Left lung (tissue), 10 donors: Measurements from ENCODE around the gene ZNF780B. TPM values are rescaled to one million over a fixed set of nuclear protein-coding genes. Genes with fewer than 3 reads are reported as not detected.

Experiments
- ATAC-seq: fragments of 200-7000 bp; cut with Tn5 transposase; one replicate; pipeline ENCODE4 v1.9.1; 2020; ENCODE audit warnings: moderate library complexity
- DNase-seq, 4 donors: peaks; one replicate each; pipeline ENCODE4 v3.0.0-alpha.2; 2013 to 2020
- H3K27ac ChIP-seq, 2 donors: fragments of 200-600 bp; sonication (generic) in 1 of 2; one replicate each; pipeline versions ENCODE4 v1.5.0 to v1.8.0; 2020 to 2021
- H3K27me3 ChIP-seq, 2 donors: fragments of 200-600 bp; sonication (generic) in 1 of 2; one replicate each; pipeline versions ENCODE4 v1.5.0 to v1.8.0; 2020 to 2021
- H3K36me3 ChIP-seq, 2 donors: fragments of 200-600 bp; sonication (generic) in 1 of 2; one replicate each; pipeline versions ENCODE4 v1.5.0 to v1.8.0; 2020 to 2021
- H3K4me1 ChIP-seq, 2 donors: fragments of 200-600 bp; one replicate each; pipeline ENCODE4 v1.8.0; 2021
- H3K4me3 ChIP-seq, 2 donors: fragments of 200-600 bp; sonication (generic) in 1 of 2; one replicate each; pipeline versions ENCODE4 v1.5.0 to v1.8.0; 2020 to 2021; ENCODE audit warnings: mild to moderate bottlenecking in 1 of 2
- H3K9me3 ChIP-seq, 2 donors: fragments of 200-600 bp; sonication (generic) in 1 of 2; one replicate each; pipeline versions ENCODE4 v1.5.0 to v1.8.0; 2020 to 2021
- intact Hi-C, 2 donors: fragments of 100-400 bp; cut with DNase I; formaldehyde crosslinking; loops; one replicate each; pipeline versions ENCODE4 v1.11.2 to v1.14.2; 2022
- polyA plus RNA-seq, 6 donors: library from polyadenylated mRNA; unstranded; fragments of 120-200 nt; gene quantifications; one replicate each; pipeline ENCODE4 v1.2.1, GENCODE V29; 2013; ENCODE audit not compliant: insufficient read length in 6 of 6
- total RNA-seq, 2 donors: library from RNA; stranded (reverse); fragmentation: NEBNext Ultra II Directional; extraction: Animal tissue kit (Norgen Biotek cat#: 25700); gene quantifications; one replicate each; pipeline ENCODE4 v1.2.1, GENCODE V29; 2021
- TF ChIP-seq, protein P1 (sequence below), 2 donors: fragments of 200-600 bp; sonication (generic) in 1 of 2; IDR thresholded peaks; one replicate each; pipeline versions ENCODE4 v1.5.0 to v1.8.0; 2021; ENCODE audit warnings: antibody characterized with exemption in 2 of 2
- donor health status: DM: no; HTN: yes; CAD: no.
- donor health status: DM: no; HTN: no; CAD: no.

Gene ZNF780B
- total and polyA plus RNA-seq, 8 donors = 17.0 to 41.3 (median 31.5) TPM

DNA sequence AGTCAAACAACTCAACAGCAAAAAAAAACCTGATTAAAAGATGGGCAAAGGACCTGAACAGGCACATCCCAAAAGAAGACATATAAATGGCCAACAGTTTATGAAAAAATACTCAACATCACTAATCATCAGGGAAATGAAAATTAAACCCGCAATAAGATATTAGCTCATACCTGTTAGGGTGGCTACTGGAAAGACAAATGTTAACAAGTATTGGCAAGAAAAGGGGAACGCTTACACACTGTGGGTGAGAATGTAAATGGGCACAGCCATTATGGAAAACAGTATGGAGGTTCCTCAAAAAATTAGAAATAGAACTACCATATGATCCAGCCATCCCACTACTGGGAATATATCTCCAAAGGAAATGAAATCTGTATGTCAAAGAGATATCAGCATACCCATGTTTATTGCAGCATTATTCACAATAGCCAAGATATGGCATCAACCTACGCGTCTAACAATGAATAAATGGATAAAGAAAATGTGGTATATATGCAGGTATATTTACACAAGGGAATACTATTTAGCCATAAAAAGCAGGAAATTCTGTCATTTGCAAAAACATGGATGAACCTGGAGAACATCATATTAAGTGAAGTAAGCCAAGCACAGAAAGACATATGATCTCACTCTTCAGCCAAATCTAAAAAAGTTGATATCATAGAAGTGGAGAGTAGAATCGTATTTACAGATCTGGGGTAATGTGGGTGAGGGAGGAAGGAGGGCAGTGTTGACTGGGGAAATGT, 32.4 kb upstream of the ZNF780B start:
- H3K4me3 ChIP-seq = no peak overlapping the region
- no peak overlapping the region for H3K27ac ChIP-seq
- peaks cover 0 to 14% of the 10 kb centered on the region in 2 donors for H3K36me3 ChIP-seq
- ATAC-seq (no peak), DNase-seq (no peak)
- H3K27me3 ChIP-seq = no peaks in the 10 kb centered on the region
- TF ChIP-seq, protein P1, sequence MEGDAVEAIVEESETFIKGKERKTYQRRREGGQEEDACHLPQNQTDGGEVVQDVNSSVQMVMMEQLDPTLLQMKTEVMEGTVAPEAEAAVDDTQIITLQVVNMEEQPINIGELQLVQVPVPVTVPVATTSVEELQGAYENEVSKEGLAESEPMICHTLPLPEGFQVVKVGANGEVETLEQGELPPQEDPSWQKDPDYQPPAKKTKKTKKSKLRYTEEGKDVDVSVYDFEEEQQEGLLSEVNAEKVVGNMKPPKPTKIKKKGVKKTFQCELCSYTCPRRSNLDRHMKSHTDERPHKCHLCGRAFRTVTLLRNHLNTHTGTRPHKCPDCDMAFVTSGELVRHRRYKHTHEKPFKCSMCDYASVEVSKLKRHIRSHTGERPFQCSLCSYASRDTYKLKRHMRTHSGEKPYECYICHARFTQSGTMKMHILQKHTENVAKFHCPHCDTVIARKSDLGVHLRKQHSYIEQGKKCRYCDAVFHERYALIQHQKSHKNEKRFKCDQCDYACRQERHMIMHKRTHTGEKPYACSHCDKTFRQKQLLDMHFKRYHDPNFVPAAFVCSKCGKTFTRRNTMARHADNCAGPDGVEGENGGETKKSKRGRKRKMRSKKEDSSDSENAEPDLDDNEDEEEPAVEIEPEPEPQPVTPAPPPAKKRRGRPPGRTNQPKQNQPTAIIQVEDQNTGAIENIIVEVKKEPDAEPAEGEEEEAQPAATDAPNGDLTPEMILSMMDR (IDR thresholded peaks at IDR 0.05) = no peak
- peaks cover 13 to 18% of the 10 kb centered on the region in 2 donors for H3K4me1 ChIP-seq
- intact Hi-C loops = no loop called here
- no peaks in the 10 kb centered on the region for H3K9me3 ChIP-seq

DNA sequence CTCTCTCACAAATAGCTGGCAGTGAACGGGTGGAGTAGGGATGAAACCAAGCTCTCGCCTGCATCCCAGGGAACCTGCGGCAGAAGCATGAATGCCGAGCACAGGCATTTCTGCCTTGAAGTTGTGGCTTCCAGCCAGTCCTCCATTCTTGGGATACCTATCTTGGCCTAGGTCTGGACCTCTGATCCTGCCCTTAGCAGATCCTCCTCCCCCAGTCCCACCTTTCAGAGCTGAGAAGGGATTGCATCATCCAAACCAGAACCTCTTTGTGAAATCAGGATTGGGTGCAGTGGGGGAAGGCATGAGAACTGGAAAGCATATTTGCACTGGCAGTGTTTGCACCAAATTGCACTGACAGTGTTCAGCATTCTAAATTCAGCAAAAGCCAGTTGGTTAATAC, 28.9 kb upstream of the ZNF780B start:
- ATAC-seq (no peak), DNase-seq (no peak)
- Histone ChIP-seq H3K9me3 (peaks cover 0 to 2% of the 10 kb centered on the region in 2 donors), H3K4me1 (peaks cover 12 to 14% of the 10 kb centered on the region in 2 donors), H3K4me3 (no peak overlapping the region), H3K27ac (no peak overlapping the region), H3K27me3 (no peaks in the 10 kb centered on the region), H3K36me3 (peaks cover 0 to 49% of the 10 kb centered on the region in 2 donors)
- TF ChIP-seq, protein P1 (IDR thresholded peaks at IDR 0.05) = no peak
- intact Hi-C loops = no loop called here

DNA sequence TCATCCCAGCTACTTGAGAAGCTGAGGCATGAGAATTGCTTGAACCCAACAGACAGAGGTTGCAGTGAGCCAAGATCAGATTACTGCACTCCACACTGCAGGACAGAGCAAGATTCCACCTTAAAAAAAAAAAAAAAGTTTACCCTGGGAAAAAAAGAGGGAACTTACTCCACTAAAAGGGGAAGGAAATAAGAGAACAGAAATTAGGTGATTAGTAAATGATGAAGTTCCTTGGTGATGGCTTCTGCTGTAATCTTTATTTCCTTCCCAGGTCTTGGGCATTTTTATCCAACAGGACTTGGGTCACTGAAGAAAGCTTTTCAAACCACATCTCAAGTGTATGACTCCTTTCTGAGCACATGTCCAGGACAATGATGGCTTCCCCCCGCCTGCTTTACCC, 25.4 kb upstream of the ZNF780B start:
- DNase-seq (no peak), ATAC-seq (no peak)
- H3K36me3 ChIP-seq = peaks cover 0 to 85% of the 10 kb centered on the region in 2 donors
- H3K9me3 ChIP-seq = peaks cover 0 to 23% of the 10 kb centered on the region in 2 donors
- no peak overlapping the region for H3K4me3 ChIP-seq
- peak overlapping the region in 1 of 2 donors; percentile 79 for H3K27ac ChIP-seq
- H3K27me3 ChIP-seq = no peaks in the 10 kb centered on the region
- intact Hi-C loops = no loop called here
- TF ChIP-seq, protein P1 (IDR thresholded peaks at IDR 0.05) = no peak
- peaks cover 0 to 5% of the 10 kb centered on the region in 2 donors for H3K4me1 ChIP-seq

DNA sequence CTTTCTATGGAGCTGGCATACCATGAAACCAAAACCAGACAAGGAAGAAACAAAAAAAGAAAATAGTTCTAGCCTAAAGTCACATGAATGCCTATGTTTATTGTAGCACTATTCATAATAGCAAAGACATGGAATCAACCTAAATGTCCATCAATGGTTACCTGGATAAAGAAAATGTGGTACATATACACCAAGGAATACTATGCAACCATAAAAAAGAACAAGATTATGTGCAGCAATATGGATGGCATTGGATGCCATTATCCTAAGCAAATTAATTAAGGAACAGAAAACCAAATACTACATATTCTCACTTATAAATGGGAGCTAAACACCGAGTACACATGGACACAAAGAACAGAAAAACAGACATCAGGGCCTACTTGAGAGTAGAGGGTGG, 24.3 kb upstream of the ZNF780B start:
- no peak for DNase-seq
- Histone ChIP-seq H3K9me3 (peaks cover 0 to 32% of the 10 kb centered on the region in 2 donors), H3K36me3 (peaks cover 0 to 96% of the 10 kb centered on the region in 2 donors), H3K27me3 (no peaks in the 10 kb centered on the region), H3K27ac (no peak overlapping the region), H3K4me1 (peaks cover 0 to 5% of the 10 kb centered on the region in 2 donors), H3K4me3 (no peak overlapping the region)
- ATAC-seq = no peak
- TF ChIP-seq, protein P1 (IDR thresholded peaks at IDR 0.05) = no peak
- intact Hi-C loops = no loop called here

DNA sequence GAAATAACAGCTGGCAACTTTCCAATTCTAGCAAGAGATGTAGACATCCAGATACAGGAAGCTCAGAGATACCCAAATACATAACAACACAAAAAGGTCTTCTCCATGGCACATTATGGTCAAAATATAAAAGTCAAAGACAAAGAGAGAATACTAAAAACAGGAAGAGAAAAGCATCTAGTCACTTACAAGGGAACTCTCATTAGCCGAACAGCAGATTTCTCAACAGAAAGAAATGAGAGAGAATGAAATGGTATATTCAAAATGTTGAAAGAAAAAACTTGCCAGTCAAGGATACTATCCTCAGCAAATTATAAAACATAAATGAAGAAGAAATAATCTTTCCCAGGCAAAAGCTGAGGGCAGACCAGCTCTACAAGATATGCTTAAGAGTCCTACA, 22.3 kb upstream of the ZNF780B start:
- intact Hi-C loops = no loop called here
- Histone ChIP-seq H3K27me3 (no peaks in the 10 kb centered on the region), H3K36me3 (peaks cover 0 to 100% of the 10 kb centered on the region in 2 donors), H3K9me3 (peaks cover 0 to 51% of the 10 kb centered on the region in 2 donors), H3K27ac (no peak overlapping the region), H3K4me3 (no peak overlapping the region), H3K4me1 (peaks cover 0 to 5% of the 10 kb centered on the region in 2 donors)
- no peak for DNase-seq
- TF ChIP-seq, protein P1 (IDR thresholded peaks at IDR 0.05) = no peak
- no peak for ATAC-seq
